ENCODE results near the gene EVC.

GRCh38 chr4:5800496-5800895 is 89.5 kb downstream of the EVC start:
- TF ChIP-seq MXI1 (IDR thresholded peaks at IDR 0.05; ENCODE audit: borderline replicate concordance, low read depth, low read length), result no peak
- TF ChIP-seq CTCF (conservative IDR thresholded peaks at IDR 0.05; ENCODE audit: low read depth, low read length), result no peak
- TF ChIP-seq POLR2A (IDR thresholded peaks at IDR 0.05; ENCODE audit: low read depth, low read length), result no peak
- TF ChIP-seq SMC3 (IDR thresholded peaks at IDR 0.05; ENCODE audit: low read depth, low read length), result no peak
- no peak for TF ChIP-seq RFX5 (IDR thresholded peaks at IDR 0.05; ENCODE audit: low read depth, low read length)
- no peak for TF ChIP-seq ELK1 (IDR thresholded peaks at IDR 0.05; ENCODE audit: borderline replicate concordance, low read depth, low read length)
- TF ChIP-seq CEBPB (IDR thresholded peaks at IDR 0.05; ENCODE audit: low read depth, low read length), result no peak
- TF ChIP-seq RAD21 (IDR thresholded peaks at IDR 0.05; ENCODE audit: low read length), result no peak
- no peak for TF ChIP-seq MAZ (IDR thresholded peaks at IDR 0.05; ENCODE audit: borderline replicate concordance, low read depth, low read length)
- no peak for TF ChIP-seq USF2 (IDR thresholded peaks at IDR 0.05; ENCODE audit: low read depth, low read length)
- TF ChIP-seq RCOR1 (IDR thresholded peaks at IDR 0.05; ENCODE audit: insufficient replicate concordance, low read length), result no peak
- TF ChIP-seq MAFK (IDR thresholded peaks at IDR 0.05; ENCODE audit: low read depth, low read length), result no peak
- TF ChIP-seq FOS (IDR thresholded peaks at IDR 0.05; ENCODE audit: low read depth, low read length), result no peak
- TF ChIP-seq BHLHE40 (IDR thresholded peaks at IDR 0.05; ENCODE audit: low read depth, low read length), result no peak

Measured in IMR-90 (cell line).